Right forelimb (tissue), 1 donor: Measurements from ENCODE around the gene CARMIL3.
"Not testable (repeated sequence)": the region's sequence is repeated elsewhere in the genome, so short reads cannot be mapped to it uniquely, and the experiment has no call there.

ENCODE experiments used
- DNase-seq: peaks from one replicate; pipeline ENCODE4 v3.0.0-alpha.2; 2018

CARMIL3 gene

GRCh38 chr14:24098229-24098926 lies 46.6 kb downstream of the CARMIL3 start:
- no peak for DNase-seq

DNA sequence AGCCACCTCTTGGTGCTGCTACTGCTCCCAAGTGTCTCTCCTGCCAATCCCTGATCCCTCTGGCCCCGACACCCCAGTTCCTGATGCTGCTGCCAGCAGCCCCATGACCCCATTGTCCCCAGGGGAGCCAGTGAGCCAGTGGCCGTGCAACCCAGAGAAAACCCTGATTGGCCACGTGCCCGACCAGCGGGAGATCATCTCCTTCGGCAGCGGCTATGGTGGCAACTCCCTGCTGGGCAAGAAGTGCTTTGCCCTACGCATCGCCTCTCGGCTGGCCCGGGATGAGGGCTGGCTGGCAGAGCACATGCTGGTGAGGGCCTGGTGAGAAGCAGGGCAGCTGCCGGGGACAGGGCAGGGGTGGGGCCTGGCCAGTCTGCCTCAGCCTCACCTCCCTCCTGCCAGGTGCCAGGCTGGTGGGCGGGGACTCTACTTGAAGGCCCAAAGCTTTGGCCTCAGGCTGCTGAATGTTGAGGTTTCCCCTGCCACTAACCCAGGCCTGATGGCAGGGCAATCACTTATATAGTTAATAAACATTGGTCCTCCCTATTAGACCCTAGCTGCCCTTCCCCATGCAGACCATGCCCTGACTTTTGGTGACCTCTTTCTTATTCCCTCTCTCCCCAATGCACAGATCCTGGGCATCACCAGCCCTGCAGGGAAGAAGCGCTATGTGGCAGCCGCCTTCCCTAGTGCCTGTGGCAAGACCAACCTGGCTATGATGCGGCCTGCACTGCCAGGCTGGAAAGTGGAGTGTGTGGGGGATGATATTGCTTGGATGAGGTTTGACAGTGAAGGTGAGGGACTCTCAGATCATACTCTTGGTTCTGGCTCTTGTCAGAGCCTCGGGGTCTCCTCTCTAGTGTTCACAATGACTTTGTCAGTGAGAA lies 47.4 kb downstream of the CARMIL3 start:
- DNase-seq, result no peak

GRCh38 chr14:24100197-24100981 lies 48.6 kb downstream of the CARMIL3 start:
- DNase-seq, result no peak

GRCh38 chr14:24100982-24101494 lies 49.2 kb downstream of the CARMIL3 start:
- no peak for DNase-seq

DNA sequence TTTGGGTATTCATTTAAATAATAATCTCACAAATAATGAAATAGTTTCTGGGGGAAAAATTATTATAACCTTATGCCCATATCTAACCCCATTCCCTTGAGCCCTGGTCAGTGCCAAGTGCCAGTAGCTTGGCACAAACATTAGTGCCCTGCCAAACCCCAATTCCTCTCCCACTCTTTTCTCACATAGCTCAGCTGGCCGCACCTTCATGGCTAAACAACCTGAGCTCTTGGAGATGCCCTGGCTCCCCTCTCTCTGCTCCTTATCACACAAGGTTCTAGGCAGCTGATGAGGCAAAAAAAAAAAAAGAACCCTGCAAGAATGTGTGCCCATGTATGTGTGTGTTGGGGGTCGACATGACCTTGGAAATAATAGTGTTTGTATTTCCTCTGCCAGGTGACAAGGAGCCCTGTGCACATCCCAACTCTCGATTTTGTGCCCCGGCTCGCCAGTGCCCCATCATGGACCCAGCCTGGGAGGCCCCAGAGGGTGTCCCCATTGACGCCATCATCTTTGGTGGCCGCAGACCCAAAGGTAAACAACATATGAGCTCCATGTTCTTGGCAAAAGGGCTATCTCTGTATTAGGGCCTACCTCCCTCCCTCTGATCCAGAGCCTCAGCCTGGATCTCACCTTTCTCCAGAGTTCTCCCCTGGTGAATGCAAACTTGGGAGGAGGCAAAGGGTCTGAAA lies 50.7 kb downstream of the CARMIL3 start:
- no peak for DNase-seq

DNA sequence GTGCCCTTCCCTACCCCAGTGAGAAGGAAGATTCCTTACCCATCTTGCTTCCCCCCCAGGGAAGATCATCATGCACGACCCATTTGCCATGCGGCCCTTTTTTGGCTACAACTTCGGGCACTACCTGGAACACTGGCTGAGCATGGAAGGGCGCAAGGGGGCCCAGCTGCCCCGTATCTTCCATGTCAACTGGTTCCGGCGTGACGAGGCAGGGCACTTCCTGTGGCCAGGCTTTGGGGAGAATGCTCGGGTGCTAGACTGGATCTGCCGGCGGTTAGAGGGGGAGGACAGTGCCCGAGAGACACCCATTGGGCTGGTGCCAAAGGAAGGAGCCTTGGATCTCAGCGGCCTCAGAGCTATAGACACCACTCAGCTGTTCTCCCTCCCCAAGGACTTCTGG lies 51.6 kb downstream of the CARMIL3 start:
- no peak for DNase-seq

DNA sequence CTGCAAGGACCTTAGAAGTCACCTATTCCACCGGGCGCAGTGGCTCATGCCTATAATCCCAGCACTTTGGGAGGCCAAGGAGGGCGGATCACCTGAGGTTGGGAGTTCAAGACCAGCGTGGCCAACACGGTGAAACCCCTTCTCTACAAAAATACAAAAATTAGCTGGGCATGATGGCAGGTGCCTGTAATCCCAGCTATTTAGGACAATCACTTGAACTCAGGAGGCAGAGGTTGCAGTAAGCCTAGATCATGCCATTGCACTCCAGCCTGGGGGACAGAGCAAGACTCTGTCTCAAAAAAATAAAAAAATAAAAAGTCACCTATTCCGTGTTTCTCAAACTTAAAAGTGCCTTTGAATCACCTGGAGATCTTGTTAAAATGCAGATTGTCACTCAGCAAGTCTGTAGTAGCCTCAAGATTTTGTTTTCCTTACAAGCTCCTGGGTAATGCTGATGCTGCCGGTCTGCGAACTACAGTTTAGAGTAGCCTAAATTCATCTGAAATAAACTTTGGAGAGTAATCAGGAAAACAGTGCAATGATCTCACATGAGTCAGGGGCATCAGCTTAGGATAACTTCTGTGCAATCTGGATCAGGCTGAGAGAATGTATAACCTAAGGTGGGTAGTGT lies 53.9 kb downstream of the CARMIL3 start:
- DNase-seq, result not testable (repeated sequence)

- DNase-seq, result no peak
Observed at GRCh38 chr14:24106672-24107271, 55.0 kb downstream of the CARMIL3 start.

- no peak for DNase-seq
Observed at GRCh38 chr14:24108336-24108874, 56.6 kb downstream of the CARMIL3 start.

- DNase-seq, result no peak
Observed at GRCh38 chr14:24110060-24110459, 58.3 kb downstream of the CARMIL3 start.

- DNase-seq, result no peak
Observed at GRCh38 chr14:24110523-24110922, 58.7 kb downstream of the CARMIL3 start.

DNA sequence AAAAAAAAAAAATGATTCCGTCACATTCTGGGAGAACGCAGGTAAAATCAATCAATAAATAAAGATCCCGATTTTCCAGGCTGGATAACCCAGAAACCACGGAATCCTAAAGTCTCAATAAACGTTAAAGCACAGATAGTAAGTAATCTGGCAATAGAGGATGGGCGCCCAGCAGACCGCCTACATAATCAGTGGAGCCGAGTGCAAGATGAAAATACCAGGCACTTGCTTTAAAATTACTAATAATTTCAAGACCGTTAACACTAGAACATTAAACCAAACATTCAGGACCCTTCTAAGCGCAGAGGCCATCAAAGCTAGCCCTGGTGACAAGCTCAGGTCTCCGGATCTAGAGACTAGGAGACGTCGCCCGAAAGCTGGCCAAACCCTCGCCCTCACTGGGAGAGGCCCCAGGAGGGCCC lies 61.6 kb downstream of the CARMIL3 start:
- no peak for DNase-seq

DNA sequence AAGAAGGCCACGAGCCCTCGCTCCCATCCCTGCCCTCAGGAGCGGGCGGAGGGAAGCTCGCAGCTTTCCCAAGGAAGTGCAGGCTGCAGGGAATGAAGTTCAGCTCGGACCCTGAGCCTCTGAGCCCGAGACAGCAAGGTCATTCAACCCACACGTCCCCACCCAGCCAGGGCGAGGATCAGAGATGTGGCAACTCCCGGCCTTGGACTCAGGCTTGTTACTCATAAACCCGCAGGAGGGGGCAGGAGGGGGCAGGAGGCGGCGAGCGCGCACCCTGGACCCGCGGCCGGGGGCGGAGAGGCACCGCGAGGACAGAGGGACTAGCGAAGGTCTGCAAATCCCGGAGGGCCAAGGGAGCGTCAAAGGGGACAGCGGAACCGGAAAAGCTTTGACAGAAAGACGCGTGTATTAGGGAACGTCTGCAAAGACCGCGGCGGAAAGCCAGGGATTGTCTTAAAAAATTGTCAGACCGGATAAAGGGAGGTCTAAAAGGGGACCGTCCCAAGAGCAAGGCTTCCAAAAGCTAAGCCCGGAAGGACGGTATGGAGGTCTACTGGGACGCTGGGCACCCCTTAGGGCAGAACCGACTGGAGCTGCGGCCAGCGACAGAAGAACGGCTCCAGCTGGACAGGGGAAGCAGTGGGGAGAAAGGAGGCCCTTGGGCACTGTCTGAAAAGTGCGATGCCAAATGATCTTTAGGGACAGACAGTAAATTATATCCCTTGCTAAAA lies 62.2 kb downstream of the CARMIL3 start:
- peak; percentile 86 for DNase-seq

DNA sequence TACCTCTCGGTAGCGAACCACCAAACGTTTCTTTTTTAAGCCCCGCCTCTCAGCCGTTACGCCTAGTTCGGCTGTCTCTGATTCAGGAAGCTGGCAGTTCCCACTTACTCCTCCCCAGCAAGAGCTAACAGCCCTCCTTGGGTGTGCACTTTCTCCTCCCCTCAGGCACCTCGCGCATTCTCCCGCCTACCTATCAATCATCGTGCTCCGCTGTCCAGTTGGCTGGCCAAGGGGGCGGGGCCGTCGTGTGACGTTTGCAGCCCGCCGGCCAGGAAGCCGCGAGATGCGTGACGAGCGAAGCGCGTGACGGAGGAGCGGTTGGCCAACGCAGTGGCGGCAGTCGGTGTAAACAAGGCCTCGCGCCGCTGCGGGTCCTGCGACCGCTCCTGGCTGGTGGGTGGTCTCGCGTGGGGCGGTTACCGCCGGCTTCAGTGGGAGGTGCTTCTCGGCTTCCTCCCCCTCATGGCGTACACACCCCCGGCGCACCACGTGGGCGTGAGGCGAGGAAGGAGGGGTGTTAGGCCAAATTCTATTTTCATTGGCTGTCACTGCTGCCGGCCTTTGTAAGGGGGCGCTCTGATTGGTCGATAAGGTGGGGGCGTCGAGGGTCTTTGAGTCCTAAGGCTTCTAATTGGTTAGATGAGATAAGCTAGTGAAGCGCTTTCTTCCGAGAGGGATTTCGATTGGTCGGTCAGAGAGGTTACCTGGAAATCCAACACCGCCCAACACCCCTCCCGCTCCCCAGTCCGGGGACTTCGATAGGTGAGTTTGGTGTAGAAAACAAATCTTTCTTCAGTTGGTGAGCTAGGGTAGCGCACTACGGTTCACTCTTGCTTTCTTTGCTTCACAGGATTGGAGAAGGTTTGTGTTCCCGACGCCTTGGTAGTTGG lies 63.0 kb downstream of the CARMIL3 start, which contains the start of the genes DCAF11 and NRL:
DCAF11 (plus strand) TSS at position 246 of the 890 bp plus-strand sequence. CDS start 818 bp downstream, outside the sequence.
NRL (minus strand) TSS at position 418 of the 890 bp plus-strand sequence. CDS start 32,101 bp downstream, outside the sequence.
- DNase-seq, result peak; percentile 99

DNA sequence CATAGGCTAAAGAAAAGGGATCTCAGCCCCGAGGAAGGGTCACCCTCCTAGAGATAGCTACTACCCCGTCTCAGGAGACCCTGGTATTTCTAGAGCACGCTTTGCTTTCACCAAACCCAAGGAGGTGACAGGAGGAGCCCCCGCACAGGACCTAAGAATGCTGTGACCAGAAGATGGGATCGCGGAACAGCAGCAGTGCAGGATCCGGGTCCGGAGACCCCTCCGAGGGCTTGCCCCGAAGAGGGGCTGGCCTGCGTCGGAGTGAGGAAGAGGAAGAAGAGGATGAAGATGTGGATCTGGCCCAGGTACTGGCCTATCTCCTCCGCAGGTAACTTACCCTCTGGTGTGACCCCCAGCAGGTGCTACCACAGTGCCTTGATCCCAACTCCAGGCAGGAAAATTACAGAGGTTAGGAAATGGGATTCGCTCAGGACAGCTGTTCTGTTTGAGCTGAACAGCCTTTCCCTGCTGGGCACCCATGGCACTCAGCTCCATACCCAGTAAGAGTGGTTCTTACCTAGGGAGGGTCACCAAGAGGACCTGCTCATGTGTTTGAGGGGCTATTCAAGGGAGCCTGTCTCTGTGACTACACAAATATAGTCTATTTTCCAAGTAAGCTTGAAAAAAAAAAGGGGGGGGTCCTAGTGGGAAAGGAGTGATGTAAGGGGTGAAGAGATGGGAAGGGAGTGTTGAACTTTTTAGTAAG lies 63.8 kb downstream of the CARMIL3 start:
- DNase-seq, result no peak

- DNase-seq, result no peak
Observed at GRCh38 chr14:24116128-24116814, 64.5 kb downstream of the CARMIL3 start.

DNA sequence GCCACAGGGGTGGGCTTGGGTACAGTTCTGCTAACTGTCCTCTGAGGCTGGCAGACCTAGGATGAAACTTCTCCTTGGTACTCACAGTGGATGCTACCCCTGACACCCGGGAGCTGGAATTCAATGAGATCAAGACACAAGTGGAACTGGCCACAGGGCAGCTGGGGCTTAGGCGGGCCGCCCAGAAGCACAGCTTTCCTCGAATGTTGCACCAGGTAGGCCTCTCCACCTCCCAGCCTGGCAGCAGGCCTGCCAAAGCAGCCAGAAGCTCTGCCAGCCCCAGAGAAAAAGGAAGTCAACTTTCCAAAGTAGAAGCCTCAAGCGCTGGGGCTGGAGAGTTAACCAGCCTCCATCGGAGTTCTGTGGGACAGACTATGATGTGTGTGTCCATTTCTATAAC lies 65.4 kb downstream of the CARMIL3 start:
- DNase-seq, result no peak
